ENCODE results near the gene CUL4B.

CUL4B gene

GRCh38 chrX:120570011-120570600 lies 9.3 kb upstream of the CUL4B start:
- Histone ChIP-seq H3K9me3 (no peaks in the 10 kb centered on the region), H3K27me3 (no peaks in the 10 kb centered on the region), H3K27ac (no peak overlapping the region), H3K4me1 (ENCODE audit: control insufficient read depth in 1 of 2, insufficient read depth in 1 of 2, low read depth in 1 of 2, low read length in 1 of 2) (peaks cover 0 to 5% of the 10 kb centered on the region in 2 experiments), H3K4me3 (ENCODE audit: low read depth in 1 of 2, low read length in 1 of 2) (no peak overlapping the region), H3K36me3 (no peaks in the 10 kb centered on the region)
- no peak for TF ChIP-seq CTCF (IDR thresholded peaks at IDR 0.05)

DNA sequence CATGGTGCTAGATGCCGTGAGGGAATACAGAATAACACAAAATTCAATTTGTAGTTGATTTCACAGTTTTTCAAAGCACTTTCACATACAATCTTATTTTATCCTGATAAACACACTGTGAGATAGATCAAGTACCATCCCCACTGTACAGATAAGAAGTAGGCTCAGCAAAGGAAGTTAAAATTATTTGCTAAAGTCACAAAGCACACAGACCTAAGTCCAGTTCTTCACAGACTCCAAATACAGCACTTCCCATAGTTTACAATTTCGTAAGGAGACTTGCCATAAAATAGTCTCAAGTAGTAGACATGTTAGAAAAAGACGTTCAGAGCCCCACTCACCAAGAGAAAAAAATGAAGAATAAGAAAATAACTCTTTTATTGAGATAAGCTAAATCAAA lies 7.8 kb upstream of the CUL4B start:
- H3K4me1 ChIP-seq (ENCODE audit: control insufficient read depth in 1 of 2, insufficient read depth in 1 of 2, low read depth in 1 of 2, low read length in 1 of 2): peaks cover 0 to 5% of the 10 kb centered on the region in 2 experiments
- no peaks in the 10 kb centered on the region for H3K9me3 ChIP-seq
- no peak overlapping the region for H3K4me3 ChIP-seq (ENCODE audit: low read depth in 1 of 2, low read length in 1 of 2)
- no peaks in the 10 kb centered on the region for H3K27me3 ChIP-seq
- H3K27ac ChIP-seq: no peak overlapping the region
- TF ChIP-seq CTCF (IDR thresholded peaks at IDR 0.05): no peak
- H3K36me3 ChIP-seq: no peaks in the 10 kb centered on the region

- H3K4me1 ChIP-seq (ENCODE audit: control insufficient read depth in 1 of 2, insufficient read depth in 1 of 2, low read depth in 1 of 2, low read length in 1 of 2): peaks cover 0 to 5% of the 10 kb centered on the region in 2 experiments
- no peaks in the 10 kb centered on the region for H3K27me3 ChIP-seq
- no peaks in the 10 kb centered on the region for H3K9me3 ChIP-seq
- H3K36me3 ChIP-seq: no peaks in the 10 kb centered on the region
- TF ChIP-seq CTCF (IDR thresholded peaks at IDR 0.05): no peak
- H3K4me3 ChIP-seq (ENCODE audit: low read depth in 1 of 2, low read length in 1 of 2): no peak overlapping the region
- H3K27ac ChIP-seq: no peak overlapping the region
These were observed 7.3 kb upstream of the CUL4B start for GRCh38 chrX:120568035-120568434.

- Histone ChIP-seq H3K9me3 (no peaks in the 10 kb centered on the region), H3K27me3 (no peaks in the 10 kb centered on the region), H3K4me1 (ENCODE audit: control insufficient read depth in 1 of 2, insufficient read depth in 1 of 2, low read depth in 1 of 2, low read length in 1 of 2) (peaks cover 6 to 13% of the 10 kb centered on the region in 2 experiments), H3K4me3 (ENCODE audit: low read depth in 1 of 2, low read length in 1 of 2) (no peak overlapping the region), H3K27ac (no peak overlapping the region), H3K36me3 (no peaks in the 10 kb centered on the region)
- TF ChIP-seq CTCF (IDR thresholded peaks at IDR 0.05): no peak
These were observed 6.1 kb upstream of the CUL4B start for GRCh38 chrX:120566817-120567216.

DNA sequence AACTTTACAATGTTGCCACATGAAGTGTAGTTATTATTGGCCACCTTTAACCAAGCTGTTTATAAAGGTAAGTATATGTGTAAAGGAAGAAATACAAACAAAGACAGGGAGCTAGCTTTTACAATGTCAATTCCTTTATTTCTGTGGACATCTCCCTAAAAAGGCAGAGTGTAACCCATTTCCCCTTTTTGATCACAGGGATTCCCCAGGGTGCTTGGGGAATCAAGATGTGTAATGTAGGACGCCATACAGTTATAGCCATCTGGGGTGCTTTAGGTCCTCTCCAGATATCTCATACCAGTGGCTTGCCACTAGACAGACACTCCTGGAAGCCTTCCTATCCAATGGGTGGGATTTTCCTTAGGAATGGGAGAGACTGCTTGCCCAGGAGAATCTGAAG lies 4.2 kb upstream of the CUL4B start:
- Histone ChIP-seq H3K27me3 (no peaks in the 10 kb centered on the region), H3K9me3 (no peaks in the 10 kb centered on the region)
- no peak for TF ChIP-seq CTCF (IDR thresholded peaks at IDR 0.05)

More for the DNA sequence above, 4.2 kb upstream of the CUL4B start:
- Histone ChIP-seq H3K4me1 (ENCODE audit: control insufficient read depth in 1 of 2, insufficient read depth in 1 of 2, low read depth in 1 of 2, low read length in 1 of 2) (peaks cover 7 to 18% of the 10 kb centered on the region in 2 experiments), H3K27ac (no peak overlapping the region), H3K4me3 (ENCODE audit: low read depth in 1 of 2, low read length in 1 of 2) (no peak overlapping the region), H3K36me3 (no peaks in the 10 kb centered on the region)
